ENCODE results near the gene DVL2. TPM values are rescaled to one million over a fixed set of nuclear protein-coding genes. Genes with fewer than 3 reads are reported as not detected.

DVL2 gene
- total RNA-seq, 1 donor from 2014 or later: 10.0 TPM

GRCh38 chr17:7239091-7240027 lies 5.0 kb upstream of the DVL2 start, which contains the start of gene PHF23:
Gene PHF23, minus strand, starts transcription at chr17:7239457. Its CDS starts 178 bp downstream, at chr17:7239279.
- DNase-seq (ENCODE audit: low spot score) (peak; percentile 99), ATAC-seq (peak; percentile 72)

- ATAC-seq (no peak), DNase-seq (ENCODE audit: low spot score) (no peak)
Observed at GRCh38 chr17:7238420-7239090, 4.2 kb upstream of the DVL2 start.

GRCh38 chr17:7237761-7238419 lies 3.6 kb upstream of the DVL2 start:
- DNase-seq (ENCODE audit: low spot score): peak; percentile 86
- ATAC-seq: peak; percentile 29

GRCh38 chr17:7237266-7237760 lies 3.0 kb upstream of the DVL2 start:
- no peak for DNase-seq (ENCODE audit: low spot score)
- no peak for ATAC-seq

GRCh38 chr17:7236808-7237207 lies 2.5 kb upstream of the DVL2 start:
- DNase-seq (ENCODE audit: low spot score) (no peak), ATAC-seq (no peak)

GRCh38 chr17:7235693-7236665 lies 1.7 kb upstream of the DVL2 start:
- DNase-seq (ENCODE audit: low spot score): no peak
- no peak for ATAC-seq

GRCh38 chr17:7233701-7234082 lies 625 bp downstream of the DVL2 start:
- ATAC-seq (peak; percentile 4), DNase-seq (ENCODE audit: low spot score) (no peak)

GRCh38 chr17:7232114-7232513 lies 2.2 kb downstream of the DVL2 start:
- ATAC-seq (no peak), DNase-seq (ENCODE audit: low spot score) (no peak)

- ATAC-seq (no peak), DNase-seq (ENCODE audit: low spot score) (no peak)
Observed at GRCh38 chr17:7229504-7229903, 4.8 kb downstream of the DVL2 start.

- ATAC-seq: no peak
- no peak for DNase-seq (ENCODE audit: low spot score)
Observed at GRCh38 chr17:7228920-7229319, 5.4 kb downstream of the DVL2 start.

- ATAC-seq (no peak), DNase-seq (ENCODE audit: low spot score) (no peak)
Observed at GRCh38 chr17:7226721-7227710, 7.3 kb downstream of the DVL2 start.

GRCh38 chr17:7225711-7226331 lies 8.5 kb downstream of the DVL2 start:
- ATAC-seq (no peak), DNase-seq (ENCODE audit: low spot score) (no peak)

GRCh38 chr17:7224661-7225111 lies 9.6 kb downstream of the DVL2 start:
- ATAC-seq (no peak), DNase-seq (ENCODE audit: low spot score) (no peak)

- ATAC-seq (no peak), DNase-seq (ENCODE audit: low spot score) (no peak)
Observed at GRCh38 chr17:7224110-7224509, 10.2 kb downstream of the DVL2 start.

- DNase-seq (ENCODE audit: low spot score): no peak
- no peak for ATAC-seq
Observed at GRCh38 chr17:7223375-7223774, 10.9 kb downstream of the DVL2 start.

GRCh38 chr17:7222972-7223292 lies 11.4 kb downstream of the DVL2 start:
- DNase-seq (ENCODE audit: low spot score) (no peak), ATAC-seq (no peak)

- no peak for ATAC-seq
- no peak for DNase-seq (ENCODE audit: low spot score)
Observed at GRCh38 chr17:7222093-7222971, 12.0 kb downstream of the DVL2 start.

Data from left lobe of liver (tissue), 2 donors.